Panc1 (cell line): ENCODE results near the gene HIPK4. TPM values are rescaled to one million over a fixed set of nuclear protein-coding genes. Genes with fewer than 3 reads are reported as not detected.

Experiments used
- ATAC-seq: fragments of 200-7000 bp; cut with Tn5 transposase; 2 replicates; pipeline ENCODE4 v1.9.1; 2020; ENCODE audit warnings: mild to moderate bottlenecking, moderate library complexity
- BruUV-seq: library from RNA; stranded (reverse); fragments of 400-500 nt; replicated peaks from 2 replicates; lab custom pipeline; 2021; lab: Mats Ljungman, UMichigan
- CTCF ChIA-PET: fragments of 300-600 bp; sonication (Branson Sonifier 250); formaldehyde crosslinking; loops from one replicate; lab custom pipeline; 2022; ENCODE audit warnings: antibody characterized with exemption; lab: Charles Lee
- POLR2A ChIA-PET: fragments of 300-600 bp; sonication (Branson Sonifier 250); formaldehyde crosslinking; loops from one replicate; lab custom pipeline; 2022; ENCODE audit warnings: antibody characterized with exemption; lab: Charles Lee
- DNase-seq: peaks from one replicate; pipeline ENCODE4 v3.0.0-alpha.2; 2010; ENCODE audit warnings: low read depth, low spot score
- H3K27ac ChIP-seq: 2 replicates; pipeline ENCODE4 v1.5.1; 2011; ENCODE audit warnings: mild to moderate bottlenecking, low read length, inconsistent platforms
- H3K27me3 ChIP-seq: fragments of 200-500 bp; sonication (Bioruptor generic); 2 replicates; pipeline ENCODE4 v1.6.0; 2014; ENCODE audit warnings: low read length, inconsistent platforms; ENCODE audit not compliant: control insufficient read depth, insufficient read depth
- H3K36me3 ChIP-seq: fragments of 200-500 bp; sonication (Bioruptor generic); 2 replicates; pipeline ENCODE4 v1.5.1; 2014; ENCODE audit warnings: inconsistent platforms, mild to moderate bottlenecking, low read length, moderate library complexity; ENCODE audit not compliant: control insufficient read depth, insufficient read depth
- H3K4me1 ChIP-seq: 2 replicates; pipeline ENCODE4 v1.5.1; 2011; ENCODE audit warnings: inconsistent platforms, mild to moderate bottlenecking, low read length, moderate library complexity; ENCODE audit not compliant: control insufficient read depth, insufficient read depth
- H3K4me3 ChIP-seq, 2 experiments: 2 replicates each; pipeline ENCODE4 v1.5.1; 2011 to 2012; ENCODE audit warnings: low read depth in 2 of 2, low read length in 2 of 2, mild to moderate bottlenecking in 2 of 2, inconsistent platforms in 1 of 2, moderate library complexity in 1 of 2
- H3K9me3 ChIP-seq: fragments of 200-500 bp; sonication (Bioruptor generic); 2 replicates; pipeline ENCODE4 v1.5.1; 2014; ENCODE audit warnings: low read depth, mild to moderate bottlenecking, inconsistent platforms, low read length, moderate library complexity; ENCODE audit not compliant: control insufficient read depth, insufficient read depth
- CTCF ChIP-seq: fragments of 450-650 bp; IDR thresholded peaks from 2 replicates; pipeline ENCODE4 v1.5.1; 2017; ENCODE audit warnings: mild to moderate bottlenecking
- POLR2AphosphoS5 ChIP-seq: IDR thresholded peaks from 2 replicates; pipeline ENCODE4 v1.6.1; 2012; ENCODE audit warnings: mild to moderate bottlenecking, low read depth, low read length, moderate library complexity
- REST ChIP-seq, 2 experiments: IDR thresholded peaks; 2 replicates each; pipeline ENCODE4 v1.6.1; 2011 to 2012; ENCODE audit warnings: low read depth in 2 of 2, control low read depth in 1 of 2, low read length in 1 of 2, mild to moderate bottlenecking in 1 of 2, moderate library complexity in 1 of 2; ENCODE audit not compliant: insufficient read depth in 1 of 2
- SIN3A ChIP-seq: IDR thresholded peaks from 2 replicates; pipeline ENCODE4 v1.6.1; 2012; ENCODE audit warnings: low read depth, mild to moderate bottlenecking, low read length, moderate library complexity, borderline replicate concordance; ENCODE audit not compliant: insufficient read depth
- TCF7L2 ChIP-seq: IDR thresholded peaks from 2 replicates; pipeline ENCODE4 v1.6.1; 2011; ENCODE audit warnings: mild to moderate bottlenecking, low read depth, low read length, inconsistent platforms
- in situ Hi-C: cut with HindIII; loops from 2 replicates; pipeline ENCODE4 v1.10.0; 2016; ENCODE audit warnings: low sequenced_read_pairs, low pct_unique_long_range_greater_than_20kb
- intact Hi-C: fragments of 100-400 bp; cut with micrococcal nuclease; formaldehyde crosslinking; loops from one replicate; pipeline ENCODE4 v1.10.0; 2022; ENCODE audit not compliant: unreplicated experiment
- total RNA-seq: library from RNA; stranded (reverse); gene quantifications from one replicate; pipeline ENCODE4 v1.2.1, GENCODE V29; 2021; ENCODE audit not compliant: unreplicated experiment

HIPK4 gene
- total RNA-seq, 1 experiment from 2014 or later: 0.13 TPM

GRCh38 chr19:40415768-40416167 lies 25.8 kb upstream of the HIPK4 start:
- in situ Hi-C loops (no loop called here), intact Hi-C loops (no loop called here)
- no peak for ATAC-seq
- Histone ChIP-seq H3K4me1 (peaks cover 12% of the 10 kb centered on the region), H3K4me3 (no peak overlapping the region), H3K9me3 (no peaks in the 10 kb centered on the region), H3K27me3 (no peaks in the 10 kb centered on the region), H3K27ac (no peak overlapping the region), H3K36me3 (no peaks in the 10 kb centered on the region)
- CTCF ChIA-PET: interaction anchor here (0.9 kb wide), 1 partner anchor 111 kb away, joined by 3 read pairs; no protein-coding TSS in a partner anchor
- no TSS peak for BruUV-seq
- DNase-seq: no peak
- TF ChIP-seq REST (IDR thresholded peaks at IDR 0.05; ENCODE audit: insufficient read depth in 1 of 2, low read depth in 2 of 2, low read length in 1 of 2): no peak
- no peak for TF ChIP-seq SIN3A
- TF ChIP-seq CTCF: no peak
- no peak for TF ChIP-seq TCF7L2
- TF ChIP-seq POLR2AphosphoS5: no peak
- POLR2A ChIA-PET: no interaction called here

GRCh38 chr19:40414542-40415535 lies 24.9 kb upstream of the HIPK4 start:
- in situ Hi-C loops: no loop called here
- no TSS peak for BruUV-seq
- CTCF ChIA-PET: interaction anchor here (0.6 kb wide), 1 partner anchor 178 kb away, joined by 4 read pairs; no protein-coding TSS in a partner anchor
- Histone ChIP-seq H3K27ac (no peak overlapping the region), H3K9me3 (no peaks in the 10 kb centered on the region), H3K27me3 (no peaks in the 10 kb centered on the region), H3K36me3 (no peaks in the 10 kb centered on the region), H3K4me1 (peaks cover 12% of the 10 kb centered on the region), H3K4me3 (no peak overlapping the region)
- DNase-seq (no peak), ATAC-seq (no peak)
- POLR2A ChIA-PET: interaction anchor here (0.7 kb wide), 1 partner anchor 57 kb away, joined by 3 read pairs; no protein-coding TSS in a partner anchor
- TF ChIP-seq TCF7L2 (no peak), REST (IDR thresholded peaks at IDR 0.05; ENCODE audit: insufficient read depth in 1 of 2, low read depth in 2 of 2, low read length in 1 of 2) (no peak), POLR2AphosphoS5 (no peak), SIN3A (no peak)
- intact Hi-C loops: no loop called here
